Urothelium cell line (cell line): ENCODE data around the gene ATP2B2.

Experiments
- DNase-seq: peaks from one replicate; pipeline ENCODE4 v3.0.0; 2011; ENCODE audit warnings: low spot score, mixed read lengths
- FAIRE-seq: peaks from 2 replicates; lab custom pipeline; 2011; peaks lifted over from hg19 to GRCh38; lab: Jason Lieb, UNC

The ATP2B2 gene

DNA sequence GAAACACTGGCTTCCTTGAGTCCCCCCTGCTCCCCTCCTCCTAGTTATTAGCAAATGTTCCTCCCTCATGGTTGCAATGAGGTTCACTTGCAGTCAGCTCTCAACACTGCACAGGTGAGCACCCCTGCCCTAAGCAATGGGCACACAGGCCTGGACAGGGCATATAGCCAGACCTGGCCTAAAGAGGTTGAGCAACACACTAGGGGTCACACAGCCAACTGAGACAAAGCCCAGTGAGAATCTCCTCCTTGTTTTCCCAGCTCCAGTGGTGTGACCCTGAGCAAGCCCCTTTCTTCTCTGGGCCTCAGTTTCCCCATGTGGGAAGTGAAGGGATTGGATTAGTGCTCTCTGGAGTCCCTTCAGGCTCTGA, 49.9 kb downstream of the ATP2B2 start:
- no peak for FAIRE-seq
- DNase-seq: no peak

DNA sequence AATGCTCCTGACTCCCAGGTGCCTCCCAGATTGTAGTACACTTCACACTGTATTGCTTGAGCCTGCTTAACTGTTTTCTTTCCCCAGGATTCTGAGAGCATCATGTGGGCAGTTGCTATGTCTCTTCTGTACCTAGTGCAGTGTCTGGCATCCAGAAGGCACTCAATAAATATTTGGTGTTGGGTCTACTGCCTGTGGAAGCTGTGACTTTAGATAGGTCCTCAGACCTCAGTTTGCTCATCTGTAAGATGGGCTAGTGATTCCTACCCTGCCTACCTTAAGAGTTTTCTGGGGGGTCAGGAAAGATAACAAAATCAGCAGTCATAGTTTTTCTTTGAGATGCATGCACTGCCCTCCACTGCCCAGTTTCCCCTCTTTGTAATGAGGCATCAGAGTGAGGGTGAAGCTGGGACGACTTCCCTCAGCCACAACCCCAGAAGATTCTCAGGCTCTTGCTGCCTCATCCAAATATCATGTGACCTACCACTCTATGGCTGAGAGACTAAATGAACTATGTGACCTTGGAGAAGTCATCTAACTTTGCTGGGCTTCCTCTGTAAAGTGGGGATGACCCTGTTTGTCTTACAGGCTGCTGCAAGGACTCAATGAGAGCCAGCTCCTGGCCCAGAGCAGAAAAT, 50.4 kb downstream of the ATP2B2 start:
- FAIRE-seq (no peak), DNase-seq (no peak)

DNA sequence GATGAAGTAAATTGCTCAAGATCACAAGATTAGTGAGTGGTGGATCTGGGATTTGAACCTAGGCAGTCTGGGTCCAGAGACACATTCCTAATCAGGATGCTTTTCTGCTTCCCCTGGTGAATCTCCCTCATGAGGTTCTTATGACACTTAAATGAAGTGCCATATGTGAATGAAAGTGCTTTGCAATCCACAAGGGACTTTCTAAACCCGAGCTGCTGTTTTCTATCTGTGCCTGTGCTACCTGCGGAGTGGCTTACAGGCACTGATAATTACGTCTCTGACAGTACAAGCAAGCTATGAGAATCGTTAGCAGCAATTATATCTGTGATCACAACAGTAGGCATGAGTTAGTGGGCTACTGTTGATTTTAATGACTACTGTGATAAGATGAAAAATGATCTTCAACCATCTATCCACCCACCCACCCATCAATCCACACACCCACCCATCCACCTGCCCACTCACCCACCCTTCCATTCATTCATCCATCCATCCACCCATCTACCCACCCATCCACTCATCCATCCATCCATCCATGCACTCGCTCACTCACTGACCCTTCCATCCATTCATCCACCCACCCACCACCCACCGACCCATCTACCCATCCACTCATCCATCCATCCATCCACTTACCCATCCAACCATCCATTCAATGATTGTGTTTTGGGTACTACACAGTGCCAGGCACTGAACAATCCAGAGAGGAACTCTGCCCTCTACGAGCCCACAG, 51.8 kb downstream of the ATP2B2 start:
- FAIRE-seq: peak; percentile 48
- DNase-seq: no peak

DNA sequence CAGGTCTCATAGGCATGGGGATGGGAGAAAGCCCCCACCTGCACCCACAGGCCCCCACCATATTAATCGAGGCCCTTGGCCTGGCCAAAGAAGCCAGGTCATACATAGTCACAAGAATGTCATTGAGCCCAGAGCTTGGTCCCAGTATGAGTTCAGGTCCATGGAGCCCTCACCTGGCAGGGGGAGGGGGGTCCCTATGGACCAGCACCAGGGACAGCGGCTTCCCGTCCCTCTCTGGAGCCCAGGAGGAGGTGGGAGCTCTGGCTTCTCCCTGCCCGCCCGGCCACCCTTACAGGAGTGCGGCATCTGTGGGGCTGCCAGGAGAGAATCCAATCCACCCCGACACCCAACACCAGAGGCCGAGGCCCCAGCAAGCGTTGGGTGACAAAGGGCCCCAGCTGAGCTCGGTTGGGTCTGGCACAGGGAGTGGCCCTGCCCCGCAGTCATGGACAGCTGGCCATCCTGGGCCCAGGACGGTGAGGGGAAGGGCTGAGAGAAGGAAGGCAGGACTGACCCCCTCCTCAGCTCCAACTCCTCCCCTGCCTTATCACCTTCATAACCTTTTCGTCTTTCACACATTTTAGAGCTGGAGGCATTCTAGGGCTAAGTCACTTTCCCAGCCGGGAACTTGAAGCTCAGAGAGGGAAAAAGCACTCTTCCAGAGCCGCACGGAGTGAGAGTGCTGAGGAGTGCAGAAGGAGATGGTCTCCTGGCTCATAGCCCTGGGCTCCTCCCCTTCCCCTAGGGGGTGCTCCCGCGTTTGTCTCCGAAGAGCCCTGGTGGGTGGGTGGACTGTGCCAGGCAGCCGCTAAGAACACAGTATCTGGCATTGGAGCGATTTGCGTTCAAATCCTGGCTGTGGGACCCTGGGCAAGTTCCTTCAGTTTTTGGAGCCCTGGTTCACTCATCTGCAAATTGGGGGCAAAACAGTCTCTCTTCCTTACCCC, 54.6 kb downstream of the ATP2B2 start:
- DNase-seq (no peak), FAIRE-seq (no peak)

DNA sequence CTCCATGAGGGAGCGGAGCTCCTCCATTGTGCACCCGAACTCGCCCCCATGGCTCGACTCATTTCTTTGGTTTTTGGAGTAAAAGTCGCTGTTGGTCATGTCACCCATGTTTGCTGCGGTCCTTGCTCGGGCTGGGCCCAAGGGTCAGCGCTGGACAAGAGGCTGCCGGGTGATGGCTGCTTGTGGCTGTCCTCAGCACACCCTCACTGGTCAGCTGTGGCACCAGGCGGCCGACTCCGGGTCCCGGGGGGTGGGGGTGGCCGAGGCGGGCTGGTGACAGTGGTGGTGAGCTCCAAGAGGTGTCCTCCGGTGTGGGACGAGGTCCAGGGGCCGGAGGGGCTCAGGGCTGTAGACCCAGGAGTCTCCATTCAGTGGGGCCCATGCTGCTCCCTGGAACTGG, 56.0 kb downstream of the ATP2B2 start:
- no peak for FAIRE-seq
- no peak for DNase-seq

DNA sequence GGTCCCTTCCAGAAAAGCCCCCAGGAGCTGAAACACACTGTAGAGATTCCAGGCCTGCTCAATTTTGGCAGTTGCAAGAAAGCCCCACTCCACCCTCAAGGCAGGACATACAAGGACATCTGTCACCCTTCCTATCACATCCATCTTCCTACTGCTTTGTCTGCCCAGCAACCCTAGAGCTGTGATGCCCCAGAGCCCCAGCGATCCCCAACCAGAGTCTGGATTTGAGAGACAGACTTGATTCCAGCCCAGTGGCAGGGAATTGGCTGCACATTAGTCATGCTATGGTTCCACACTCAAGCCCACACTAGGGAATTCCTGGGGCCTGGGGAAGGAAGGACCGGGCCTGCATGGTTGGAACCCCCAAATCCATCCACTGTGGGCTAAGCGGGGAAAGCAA, 56.8 kb downstream of the ATP2B2 start:
- DNase-seq (no peak), FAIRE-seq (no peak)

DNA sequence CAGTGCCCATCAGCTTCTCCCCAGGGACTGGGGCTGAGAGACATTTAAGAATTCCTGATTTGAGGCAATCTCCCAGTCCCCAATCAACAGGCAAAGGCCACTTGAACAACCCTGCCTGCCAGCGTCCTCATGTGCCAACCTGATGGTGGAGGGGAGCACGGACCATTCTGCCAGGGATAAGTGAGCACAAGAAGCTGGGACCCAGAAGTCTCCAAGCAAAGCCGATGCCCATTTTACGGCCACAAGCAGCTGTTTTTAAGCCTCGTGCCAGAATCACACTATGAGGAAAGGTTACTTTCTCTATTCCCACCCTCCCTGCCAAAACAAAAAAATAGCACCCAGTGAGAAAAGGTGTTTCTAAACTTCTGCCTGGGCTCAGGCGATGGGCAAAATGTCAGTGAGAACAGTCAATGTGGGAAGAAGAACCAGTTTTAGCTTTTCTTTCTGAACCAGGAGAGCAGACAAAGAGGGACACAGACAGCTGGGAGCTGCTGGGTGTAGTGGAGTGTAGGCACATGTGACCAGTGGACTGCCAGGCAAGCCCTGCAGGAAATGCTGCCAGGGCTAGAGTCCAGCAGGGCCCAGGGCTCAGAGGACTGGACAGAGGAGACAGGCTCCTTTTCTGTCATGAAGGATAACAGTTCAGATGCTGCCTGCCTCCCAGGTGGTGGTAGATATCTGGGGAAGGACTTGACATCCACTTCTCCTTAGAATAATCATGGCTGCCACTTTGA, 57.7 kb downstream of the ATP2B2 start:
- DNase-seq: no peak
- no peak for FAIRE-seq

DNA sequence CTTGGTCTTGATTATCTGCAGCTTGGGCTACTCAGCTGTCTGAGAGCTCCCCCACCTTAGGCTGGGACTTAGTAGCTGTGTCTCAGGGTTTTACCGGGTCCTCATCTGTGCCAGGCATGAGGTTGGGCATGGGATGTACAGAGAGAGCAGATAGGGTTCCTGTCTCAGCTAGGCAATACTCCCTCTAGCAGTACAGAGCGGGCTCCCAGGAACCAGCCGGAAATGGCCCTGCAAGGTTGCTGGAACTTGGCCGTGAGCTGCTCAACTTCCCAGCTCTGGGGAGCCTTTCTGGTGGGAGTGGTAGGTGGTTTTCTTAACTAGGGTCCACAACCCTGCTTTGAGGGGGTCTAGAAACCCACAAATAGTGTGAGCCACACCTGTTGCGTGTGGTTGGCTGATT, 58.3 kb downstream of the ATP2B2 start:
- FAIRE-seq: no peak

DNA sequence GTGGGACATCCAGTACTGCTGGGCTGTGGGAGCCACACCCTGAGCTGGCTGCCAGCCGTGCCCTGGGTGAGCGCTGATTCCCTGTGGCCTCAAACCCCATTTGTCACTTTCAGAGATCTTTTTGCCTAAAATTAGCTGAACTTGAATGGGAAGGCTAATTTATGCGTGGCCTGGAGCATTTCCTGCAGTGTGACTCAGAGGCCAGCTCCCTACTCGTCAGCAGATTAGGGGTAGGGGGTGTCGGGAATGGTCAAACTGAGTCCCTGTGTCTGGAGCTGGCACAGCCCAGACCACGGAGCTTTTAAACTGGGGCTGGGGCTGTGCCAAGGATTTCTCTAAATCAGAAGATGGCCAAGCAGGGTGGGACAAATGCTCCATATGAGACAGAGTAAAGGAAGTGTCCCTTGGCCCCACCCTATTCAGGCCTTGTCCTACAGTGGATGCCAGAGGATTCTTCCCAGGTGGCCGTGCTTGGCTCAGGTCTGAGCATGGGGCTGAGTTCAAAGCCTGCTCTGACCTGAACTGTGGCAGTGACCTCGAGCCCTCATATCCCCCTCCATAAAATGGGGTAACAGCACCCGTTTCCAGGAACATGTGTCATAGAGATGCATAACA, 59.7 kb downstream of the ATP2B2 start:
- FAIRE-seq (no peak), DNase-seq (no peak)

More for the DNA sequence above, 58.3 kb downstream of the ATP2B2 start:
- no peak for DNase-seq

DNA sequence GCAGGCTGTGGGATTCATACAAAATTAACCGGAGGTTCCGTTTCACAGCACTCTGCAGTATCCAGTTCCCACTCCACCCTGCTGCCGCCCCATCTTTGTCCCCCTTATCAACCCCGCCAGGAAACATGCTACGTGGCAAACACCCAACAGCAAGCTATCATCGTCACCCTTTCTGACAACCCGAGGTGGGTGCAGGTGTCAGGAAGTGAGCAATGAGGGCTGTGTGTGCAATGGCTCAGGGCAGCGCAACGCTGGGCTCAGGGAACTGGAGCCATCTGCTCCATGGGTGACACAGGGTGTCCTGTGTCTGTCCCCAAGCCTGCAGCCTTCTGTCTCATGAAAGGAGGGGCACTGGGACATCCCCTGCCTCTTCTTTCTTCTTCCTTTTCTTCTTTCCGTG, 60.9 kb downstream of the ATP2B2 start:
- DNase-seq (no peak), FAIRE-seq (peak; percentile 5)

DNA sequence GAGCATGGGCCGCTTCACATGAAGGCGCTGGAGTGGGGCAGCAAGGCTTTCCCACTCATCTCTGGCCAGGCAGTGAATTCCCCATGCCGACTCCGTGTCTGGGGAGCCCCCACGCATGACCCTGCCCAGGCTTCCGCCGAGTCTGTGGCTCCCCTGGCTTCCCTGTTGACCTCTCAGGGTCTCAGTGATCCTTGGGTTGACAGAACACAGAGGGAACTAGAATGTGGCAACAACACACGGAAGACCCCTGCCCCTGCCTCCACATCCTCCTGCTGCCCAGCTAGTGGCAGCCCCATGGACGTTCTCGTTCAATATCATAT, 61.3 kb downstream of the ATP2B2 start:
- FAIRE-seq: no peak
- no peak for DNase-seq

DNA sequence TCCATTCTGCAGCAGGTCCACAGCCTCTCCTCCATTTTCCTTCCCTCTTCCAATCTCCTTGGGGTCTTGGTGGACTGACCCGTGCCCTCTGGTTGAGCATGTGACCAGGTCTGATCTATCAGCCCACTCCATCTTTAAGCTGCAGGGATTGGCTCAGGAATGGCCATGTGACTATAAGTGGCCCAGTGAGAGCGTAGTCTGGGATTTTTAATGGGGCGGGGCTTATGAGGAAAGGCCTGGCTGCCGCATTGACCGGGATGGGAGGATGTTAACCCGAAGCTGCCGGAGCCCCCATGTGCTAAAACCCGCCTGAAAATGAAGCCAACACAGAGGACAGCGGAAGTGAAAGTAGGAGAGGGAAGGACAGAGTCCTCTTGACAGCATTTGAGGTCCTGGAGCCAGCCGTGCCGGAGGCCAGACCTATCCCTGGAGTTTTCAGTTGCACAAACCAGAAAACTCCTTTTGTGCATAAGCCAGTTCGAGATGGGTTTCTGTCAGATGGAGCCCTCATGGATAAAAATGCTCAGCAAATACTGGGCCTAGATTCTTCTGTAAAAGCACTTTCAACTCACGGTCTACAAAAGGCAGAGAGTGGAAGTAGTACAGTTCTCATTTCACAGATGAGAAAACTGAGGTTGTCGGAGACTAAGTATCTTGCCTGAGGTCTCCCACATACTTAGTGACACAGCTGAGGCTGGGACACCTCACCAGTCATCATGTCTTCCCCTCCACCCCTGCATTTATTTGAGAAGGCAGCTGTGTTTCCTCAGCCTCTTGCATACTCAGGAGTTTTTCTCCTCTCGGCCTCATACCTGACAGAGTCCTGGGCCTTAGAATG, 61.9 kb downstream of the ATP2B2 start:
- FAIRE-seq (no peak), DNase-seq (no peak)

DNA sequence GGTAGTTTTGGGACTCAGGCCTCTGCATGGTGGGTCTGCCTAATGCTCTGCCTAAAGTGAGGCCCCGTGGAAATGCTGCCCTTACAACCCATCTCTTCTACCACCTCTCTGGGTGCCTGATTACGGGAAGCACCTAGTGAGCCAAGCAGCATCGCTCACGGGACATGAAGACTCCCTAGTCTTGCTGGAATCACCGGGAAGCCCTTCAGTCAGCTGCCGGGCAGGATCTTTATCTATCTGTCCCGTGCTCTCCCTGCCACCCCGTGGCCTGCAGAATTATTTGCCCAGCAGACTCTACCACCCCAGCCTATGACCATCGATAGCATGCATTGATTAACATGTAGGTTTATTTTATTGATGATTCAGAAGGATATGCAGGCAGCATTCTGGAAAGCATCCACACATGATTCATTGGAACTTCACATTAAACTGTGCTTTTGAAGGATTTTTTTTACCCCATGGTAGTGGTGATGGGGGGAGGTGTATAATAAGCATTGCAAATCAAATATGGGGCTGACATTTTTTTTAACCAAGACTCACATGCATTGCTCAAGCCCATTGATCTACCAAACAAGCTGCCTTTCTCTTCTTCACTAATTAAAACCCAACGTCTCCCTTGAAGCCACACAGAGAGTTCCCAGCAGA, 63.1 kb downstream of the ATP2B2 start:
- FAIRE-seq: no peak
- no peak for DNase-seq

DNA sequence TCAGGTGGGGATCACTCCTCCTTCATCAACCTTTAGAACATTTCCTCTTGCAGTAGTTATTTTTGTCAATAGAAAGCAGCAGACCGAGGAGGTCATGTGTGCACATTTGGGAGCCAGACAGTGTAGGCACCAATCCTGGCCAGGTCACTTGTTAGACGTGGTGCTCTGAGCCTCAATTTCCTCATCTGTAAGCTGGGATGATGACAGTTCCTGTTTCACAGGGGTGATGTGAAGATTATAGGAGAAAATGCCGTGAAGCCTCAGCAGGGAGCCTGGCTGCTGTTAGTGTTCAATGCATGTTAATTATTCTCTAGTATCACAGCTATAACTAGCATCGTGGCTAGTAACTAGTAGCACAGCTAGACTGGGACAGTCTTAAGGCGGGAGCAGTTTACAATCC, 64.7 kb downstream of the ATP2B2 start:
- DNase-seq (no peak), FAIRE-seq (no peak)

DNA sequence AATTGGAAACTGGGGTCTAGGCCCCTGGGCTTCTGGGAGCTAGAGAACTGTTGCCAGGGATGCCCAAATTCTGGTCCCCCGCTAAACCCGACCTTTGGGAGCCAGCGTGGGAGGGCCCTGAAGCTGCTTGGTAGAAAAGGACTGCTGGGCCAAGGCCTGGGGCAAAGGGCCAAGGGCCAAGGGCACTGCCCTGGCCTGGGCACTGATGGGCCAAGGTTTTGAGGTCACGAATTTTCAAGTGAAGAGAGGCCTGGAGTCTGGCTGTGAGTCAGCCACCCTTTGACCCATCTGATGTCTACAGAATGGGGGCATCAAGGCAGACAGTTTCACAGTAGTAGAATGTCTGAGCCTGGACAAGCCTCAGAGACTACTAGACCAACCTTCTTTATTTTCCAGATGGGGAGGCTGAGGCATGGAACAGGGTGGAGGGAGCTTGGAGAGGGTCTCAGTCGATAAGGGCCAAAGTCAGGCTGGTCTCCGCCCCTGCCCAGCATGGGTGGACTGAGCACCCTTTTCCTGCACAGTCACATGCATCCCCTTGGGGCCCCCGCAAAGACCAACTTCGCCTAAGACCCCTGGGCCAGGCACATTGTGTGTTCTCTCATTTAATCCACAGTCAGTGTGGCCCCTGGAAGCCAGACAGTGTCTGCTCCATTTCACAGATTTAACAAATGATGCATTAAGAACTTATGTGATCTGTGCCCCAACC, 66.3 kb downstream of the ATP2B2 start:
- no peak for FAIRE-seq

DNA sequence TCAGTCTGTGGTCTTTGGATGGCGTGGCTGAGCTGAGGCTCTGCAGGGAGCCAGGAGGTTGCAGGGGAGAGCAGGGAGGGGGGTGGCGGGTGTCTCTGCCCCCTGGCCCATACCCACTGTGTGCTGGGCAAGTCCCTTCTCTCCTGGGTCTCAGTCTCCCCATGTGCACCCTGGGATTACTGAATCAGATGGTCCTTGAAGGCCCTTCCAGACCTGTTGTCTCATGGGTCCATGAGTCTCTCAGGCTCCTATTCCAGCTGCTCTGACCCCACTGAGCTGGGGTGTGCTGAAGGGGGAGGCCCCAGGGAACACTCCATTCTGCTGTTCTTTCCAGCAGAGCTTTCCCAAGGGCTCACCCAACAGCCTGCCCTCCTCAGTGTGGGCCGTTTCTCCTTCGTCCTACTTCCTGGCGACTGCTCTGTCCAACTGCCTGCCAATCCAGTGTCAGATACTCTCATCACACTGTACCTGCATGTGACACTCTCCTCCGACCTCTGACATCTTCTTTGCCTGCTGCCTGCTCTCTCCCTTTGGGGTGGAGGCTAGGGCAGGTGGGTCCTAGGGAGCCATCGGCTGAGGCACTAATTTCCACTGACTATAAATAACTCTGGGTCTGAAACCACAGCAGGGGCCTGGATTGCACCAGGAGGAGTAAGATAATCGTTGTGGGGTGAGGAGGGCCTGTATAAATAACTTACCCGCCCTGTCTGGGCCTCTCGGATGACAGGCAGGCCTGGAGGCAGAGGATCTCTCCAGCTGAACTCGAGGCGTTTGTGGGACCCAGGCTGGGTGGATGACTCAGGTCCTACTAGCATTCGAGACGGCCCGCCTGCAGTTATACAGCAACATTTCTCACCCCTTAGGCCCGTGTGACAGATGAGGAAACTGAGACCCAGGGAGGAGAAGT, 67.1 kb downstream of the ATP2B2 start:
- peak; percentile 62 for DNase-seq
- no peak for FAIRE-seq

More for the DNA sequence above, 66.3 kb downstream of the ATP2B2 start:
- no peak for DNase-seq

DNA sequence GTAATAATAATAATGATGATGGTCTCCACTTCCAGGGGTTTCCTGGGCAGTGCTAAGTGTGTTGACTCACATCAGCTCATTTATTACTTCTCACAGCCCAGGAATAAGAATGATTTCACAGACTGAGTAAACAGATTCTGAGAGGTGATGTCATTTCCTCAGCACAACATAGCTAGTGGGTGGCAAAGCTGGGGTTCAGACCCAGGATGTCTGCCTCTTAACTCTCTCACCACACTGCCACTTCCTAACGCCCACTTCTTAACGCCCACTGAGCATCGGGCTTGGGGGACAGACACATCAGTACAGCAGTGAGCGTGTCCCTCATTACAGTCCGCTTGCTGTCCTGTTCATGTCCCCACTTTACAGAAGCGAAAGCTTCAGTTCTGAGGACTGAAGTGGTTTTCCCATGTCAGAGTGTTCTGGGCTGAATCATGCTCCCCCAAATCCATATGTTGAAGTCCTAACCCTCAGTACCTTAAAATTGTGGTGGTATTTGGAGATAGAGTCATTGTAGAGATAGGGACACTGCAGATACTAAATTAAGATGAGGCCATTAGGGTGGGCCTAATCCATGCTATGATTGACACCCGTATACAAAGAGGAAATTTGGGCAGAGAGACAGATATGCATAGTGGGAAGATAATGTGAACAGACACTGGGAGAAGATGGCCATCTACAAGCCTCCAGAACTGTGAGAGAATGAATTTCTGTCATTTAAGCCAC, 68.0 kb downstream of the ATP2B2 start:
- DNase-seq (peak; percentile 44), FAIRE-seq (no peak)
